G401 (cell line): ENCODE results near the gene ADCY2. TPM values are rescaled to one million over a fixed set of nuclear protein-coding genes. Genes with fewer than 3 reads are reported as not detected.

Experiments used
- DNase-seq: peaks from one replicate; pipeline ENCODE4 v3.0.0-alpha.2; 2015; ENCODE audit warnings: low spot score
- in situ Hi-C: cut with HindIII; loops from 2 replicates; pipeline ENCODE4 v1.10.0; 2016; ENCODE audit warnings: low sequenced_read_pairs, mixed read lengths
- total RNA-seq: library from RNA; depleted of rRNA; stranded (reverse); fragments of >200 nt; shearing (Covaris generic); gene quantifications from 2 replicates; pipeline ENCODE4 v1.2.3, GENCODE V29; 2014

ADCY2 gene
- total RNA-seq, 1 experiment from 2014 or later: 0.03 TPM

DNA sequence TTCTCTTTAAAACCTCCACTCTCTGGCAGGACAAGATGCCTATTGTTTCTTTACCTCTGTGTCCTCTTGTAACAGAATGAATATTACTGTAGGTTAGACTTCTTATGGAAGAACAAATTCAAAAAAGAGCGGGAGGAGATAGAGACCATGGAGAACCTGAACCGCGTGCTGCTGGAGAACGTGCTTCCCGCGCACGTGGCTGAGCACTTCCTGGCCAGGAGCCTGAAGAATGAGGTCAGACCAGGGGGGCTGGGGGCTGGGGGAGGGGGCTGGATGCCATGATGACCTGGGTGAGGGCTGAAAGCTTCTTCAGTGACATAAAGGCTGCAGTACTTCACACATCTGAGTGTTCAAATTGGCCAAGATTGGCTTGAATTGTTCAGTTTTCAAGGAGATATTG lies 393.6 kb downstream of the ADCY2 start:
- no peak for DNase-seq
- in situ Hi-C loops: no loop called here

DNA sequence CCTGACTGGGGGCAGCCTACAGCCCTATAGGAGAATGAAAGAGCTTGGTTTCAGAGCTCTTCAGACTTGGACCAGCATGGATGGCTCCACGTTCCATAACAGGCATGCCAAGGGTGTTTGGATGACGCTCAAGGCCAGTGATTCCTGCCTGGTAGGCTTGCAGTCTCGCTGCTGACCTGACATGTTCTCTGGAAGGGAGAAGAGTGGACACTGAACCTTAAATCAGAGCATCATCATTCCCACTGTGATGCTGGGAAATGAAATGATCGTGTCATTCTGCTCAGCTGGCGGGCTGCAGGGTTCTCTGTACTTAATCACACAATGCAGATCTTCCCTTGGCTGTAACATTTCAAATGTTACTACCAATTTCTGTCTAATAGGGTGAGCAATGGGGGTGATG lies 398.0 kb downstream of the ADCY2 start:
- in situ Hi-C loops: no loop called here
- no peak for DNase-seq

GRCh38 chr5:7794311-7794710 lies 398.4 kb downstream of the ADCY2 start:
- in situ Hi-C loops: no loop called here
- DNase-seq: peak; percentile 24

DNA sequence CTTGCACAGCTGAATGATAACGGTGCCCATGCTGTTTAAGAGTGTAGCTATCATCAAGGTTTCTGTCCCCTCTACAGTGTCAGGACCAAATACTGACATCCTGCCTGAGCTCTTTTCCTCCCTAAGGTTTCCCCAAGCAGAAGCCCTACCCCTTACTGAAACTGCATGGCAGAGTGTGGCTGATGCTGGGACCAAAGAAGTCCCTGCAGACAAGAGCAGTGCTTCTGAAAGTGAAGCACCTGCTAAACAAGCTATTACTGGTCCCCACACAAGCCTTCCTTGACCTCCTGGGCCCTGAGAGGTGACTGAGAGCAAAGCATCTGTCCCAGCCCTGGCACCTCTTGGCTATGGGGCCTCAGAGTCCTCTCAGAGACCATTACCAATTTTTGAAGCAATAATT lies 398.9 kb downstream of the ADCY2 start:
- DNase-seq: no peak
- in situ Hi-C loops: no loop called here

DNA sequence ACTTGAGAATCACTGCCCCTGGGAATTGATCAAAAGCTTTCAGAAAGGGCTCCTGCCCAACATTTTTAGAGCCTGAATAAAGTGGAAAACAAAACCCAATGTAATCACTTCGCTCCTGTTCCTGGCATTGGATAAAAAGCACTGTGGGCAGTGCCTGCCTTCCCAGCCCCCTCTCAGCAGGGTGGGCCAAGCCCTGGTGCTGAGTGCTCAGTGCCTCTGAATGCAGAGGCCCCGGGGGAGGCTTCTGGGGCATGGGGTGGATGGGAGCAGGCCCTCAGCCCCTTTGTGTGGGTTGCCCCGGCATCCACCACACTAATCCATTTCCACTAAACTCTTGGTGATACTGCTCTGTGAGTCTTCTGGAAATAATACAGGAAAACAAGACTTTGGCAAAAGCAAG lies 399.4 kb downstream of the ADCY2 start:
- in situ Hi-C loops: no loop called here
- no peak for DNase-seq

GRCh38 chr5:7801891-7802614 lies 406.1 kb downstream of the ADCY2 start:
- peak; percentile 13 for DNase-seq
- in situ Hi-C loops: no loop called here

DNA sequence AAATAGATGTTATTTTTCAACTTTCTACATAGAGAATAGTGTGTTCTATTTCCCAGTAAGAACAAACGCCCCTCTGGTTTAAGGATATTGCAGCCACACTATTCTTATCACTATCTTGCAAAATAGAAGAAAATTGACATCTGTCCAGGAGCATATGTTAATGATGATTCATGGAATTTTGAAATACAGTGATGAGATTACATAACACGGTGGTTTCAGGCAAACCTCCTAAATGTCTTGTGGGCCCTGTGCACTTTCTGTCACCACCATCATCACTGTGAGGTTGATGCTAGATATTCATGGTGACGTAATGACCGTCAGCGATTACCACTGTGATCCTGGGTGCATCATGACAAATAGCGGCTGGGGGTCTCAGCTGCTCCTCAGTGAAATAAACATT lies 406.9 kb downstream of the ADCY2 start:
- DNase-seq: no peak
- in situ Hi-C loops: no loop called here

GRCh38 chr5:7803937-7804336 lies 408.0 kb downstream of the ADCY2 start:
- no peak for DNase-seq
- in situ Hi-C loops: no loop called here

DNA sequence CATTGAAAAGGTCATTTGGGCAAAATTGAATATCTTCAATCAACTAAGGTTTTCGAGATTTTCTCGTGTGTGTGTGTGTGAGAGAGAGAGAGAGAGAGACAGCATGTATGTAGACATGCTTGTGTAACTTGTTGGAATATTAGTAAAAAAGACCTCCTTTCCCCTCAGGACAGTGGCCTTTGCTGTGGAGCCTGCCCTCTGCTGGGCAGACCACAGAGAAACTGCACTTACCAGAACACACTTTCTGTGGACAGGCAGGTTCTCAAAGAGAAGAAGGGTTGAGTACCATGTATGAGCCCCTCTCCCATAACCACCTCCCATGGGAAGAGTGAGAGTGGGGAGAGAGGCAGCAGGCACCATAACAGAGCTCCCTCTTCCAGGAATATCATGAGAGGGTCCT lies 409.4 kb downstream of the ADCY2 start:
- DNase-seq: no peak
- in situ Hi-C loops: no loop called here

- in situ Hi-C loops: no loop called here
- no peak for DNase-seq
Measured at GRCh38 chr5:7808998-7809397, 413.1 kb downstream of the ADCY2 start.

- in situ Hi-C loops: no loop called here
- DNase-seq: no peak
Measured at GRCh38 chr5:7811715-7812114, 415.8 kb downstream of the ADCY2 start.

DNA sequence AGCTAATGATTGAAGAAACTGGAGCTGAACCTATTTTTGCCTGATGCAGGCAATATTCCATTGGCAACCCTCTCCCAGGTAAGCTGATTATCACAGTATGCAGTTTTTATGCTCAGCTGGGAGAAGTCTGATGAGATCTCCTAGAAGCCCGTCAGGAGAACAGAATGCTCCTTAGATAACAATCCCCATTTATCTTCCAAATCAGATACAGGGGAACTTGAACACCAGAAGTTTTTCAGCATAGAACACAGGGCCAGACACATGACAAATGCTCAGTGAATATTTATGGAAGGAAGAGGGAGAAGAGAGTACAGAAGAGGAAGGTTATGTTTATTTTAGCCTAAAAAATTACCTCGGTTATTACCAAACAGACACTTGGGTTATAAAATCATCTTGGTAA lies 417.1 kb downstream of the ADCY2 start:
- in situ Hi-C loops: no loop called here
- DNase-seq: no peak

DNA sequence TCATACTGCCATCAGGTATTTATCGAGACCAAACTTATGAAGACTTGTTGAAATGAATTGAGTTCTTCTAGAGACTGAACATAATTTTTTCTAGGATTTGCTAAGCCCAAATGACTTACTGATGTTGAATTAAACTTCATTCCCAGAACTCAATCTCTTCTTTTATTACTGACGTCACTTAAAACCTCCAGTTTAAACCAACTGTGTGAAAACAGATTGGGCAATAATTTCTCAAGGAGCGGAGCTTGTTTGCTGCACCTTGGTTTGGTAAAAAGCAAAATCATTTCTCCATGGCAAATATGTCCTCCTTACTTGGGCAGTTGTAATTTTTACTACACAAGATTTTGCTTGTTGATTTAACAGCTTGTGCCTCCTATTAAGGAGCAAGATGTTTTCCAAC lies 417.6 kb downstream of the ADCY2 start:
- in situ Hi-C loops: no loop called here
- no peak for DNase-seq

DNA sequence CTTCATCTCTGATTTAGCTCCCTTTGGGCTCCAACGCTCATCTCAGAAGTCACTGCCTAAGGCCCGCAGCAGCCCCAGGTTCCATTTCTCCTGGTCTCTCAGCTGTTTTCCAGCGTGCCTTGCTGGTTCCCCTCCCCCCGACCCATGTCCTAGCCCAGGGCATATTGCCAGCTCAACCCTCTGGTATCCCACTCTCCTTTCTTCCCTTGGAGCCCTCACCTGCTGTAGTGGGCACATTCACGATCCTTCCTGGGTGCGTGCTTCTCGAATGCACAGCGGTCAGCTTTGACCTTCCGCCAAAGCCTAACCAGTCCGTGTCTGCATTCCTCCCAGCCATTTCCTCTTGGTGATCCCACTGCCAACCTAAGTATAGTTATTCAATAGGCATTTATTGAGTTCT lies 418.9 kb downstream of the ADCY2 start:
- in situ Hi-C loops: no loop called here
- no peak for DNase-seq

GRCh38 chr5:7815892-7816534 lies 420.1 kb downstream of the ADCY2 start:
- peak; percentile 45 for DNase-seq
- in situ Hi-C loops: no loop called here

- in situ Hi-C loops: no loop called here
Measured at GRCh38 chr5:7816535-7816901, 420.6 kb downstream of the ADCY2 start.

DNA sequence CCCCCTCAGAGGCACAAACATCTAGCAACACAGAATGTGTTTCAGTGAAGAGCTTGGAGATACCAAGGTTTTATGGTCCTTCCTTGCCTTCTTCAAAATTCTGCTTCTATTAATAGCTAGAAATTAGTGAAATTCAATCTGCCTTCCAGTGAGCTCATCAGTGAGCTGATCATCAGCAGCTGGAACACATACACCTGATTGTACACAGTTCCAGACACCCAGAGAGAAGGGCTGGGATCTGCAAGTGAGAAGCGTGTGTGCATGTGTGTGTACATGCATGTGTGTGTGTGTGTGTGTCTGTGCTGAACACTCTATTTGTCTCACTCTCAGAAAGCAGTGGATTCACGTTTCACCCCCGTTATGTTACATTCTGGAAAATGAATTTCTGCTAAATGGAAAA lies 426.5 kb downstream of the ADCY2 start:
- no peak for DNase-seq
- in situ Hi-C loops: no loop called here

More at GRCh38 chr5:7816535-7816901, 420.6 kb downstream of the ADCY2 start:
- no peak for DNase-seq

DNA sequence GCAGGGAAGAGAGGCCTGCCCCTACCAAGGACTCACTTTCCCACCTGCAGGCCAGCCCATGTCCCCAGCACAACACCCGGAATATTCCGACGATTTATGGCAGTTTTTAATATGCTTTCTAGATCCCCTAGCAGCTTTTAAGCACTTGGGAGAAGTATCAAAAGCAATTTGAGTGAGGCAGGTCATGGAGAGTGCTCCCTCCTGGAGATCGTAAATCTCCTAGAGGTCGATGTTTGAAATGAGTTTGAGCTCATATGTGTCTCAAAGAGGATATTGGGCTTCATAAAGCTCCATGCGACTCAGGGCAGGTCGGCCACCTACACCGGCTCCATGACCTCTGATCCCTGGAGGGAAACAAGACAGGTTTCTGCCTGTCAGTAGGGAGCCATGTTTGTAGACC lies 427.7 kb downstream of the ADCY2 start:
- in situ Hi-C loops: no loop called here
- no peak for DNase-seq

DNA sequence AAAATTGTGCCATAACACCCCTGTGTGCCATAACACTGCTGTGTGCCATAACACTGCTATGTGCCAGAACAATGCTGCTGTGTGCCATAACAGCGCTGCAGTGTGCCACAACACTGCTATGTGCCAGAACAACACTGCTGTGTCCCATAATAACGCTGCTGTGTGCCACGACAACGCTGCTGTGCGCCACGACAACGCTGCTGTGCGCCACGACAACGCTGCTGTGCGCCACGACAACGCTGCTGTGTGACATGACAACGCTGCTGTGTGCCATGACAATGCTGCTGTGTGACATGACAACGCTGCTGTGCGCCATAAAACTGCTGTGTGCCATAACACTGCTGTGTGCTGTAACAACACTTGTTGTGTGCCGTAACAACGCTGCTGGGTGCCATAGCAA lies 429.1 kb downstream of the ADCY2 start:
- in situ Hi-C loops: no loop called here
- DNase-seq: no peak

- DNase-seq: no peak
- in situ Hi-C loops: no loop called here
Measured at GRCh38 chr5:7825630-7826029, 429.7 kb downstream of the ADCY2 start.

DNA sequence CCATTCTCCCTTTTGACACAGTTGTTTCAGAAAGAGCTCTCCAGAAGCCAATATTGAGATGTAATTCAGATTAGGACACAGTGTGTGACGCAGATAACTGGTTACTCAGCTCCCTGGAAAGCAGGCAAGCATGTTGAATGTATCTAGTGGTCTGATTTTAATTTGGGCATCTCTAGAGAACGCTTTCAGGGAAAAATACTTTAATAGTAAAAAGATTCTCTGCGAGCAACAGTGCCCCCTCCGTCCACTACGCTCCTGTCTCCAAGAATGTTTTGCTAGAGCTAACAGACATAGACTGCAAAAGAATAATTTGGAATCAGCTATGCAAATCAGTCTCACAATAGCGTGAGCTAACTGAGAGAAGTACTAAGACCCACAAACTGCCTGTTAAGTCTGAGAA lies 431.7 kb downstream of the ADCY2 start:
- in situ Hi-C loops: no loop called here
- peak; percentile 13 for DNase-seq
